ENCODE measurements around the gene SLC25A42. TPM values are rescaled to one million over a fixed set of nuclear protein-coding genes. Genes with fewer than 3 reads are reported as not detected.
"Not testable (repeated sequence)": the region's sequence is repeated elsewhere in the genome, so short reads cannot be mapped to it uniquely, and the experiment has no call there.

The SLC25A42 gene
- 10 to 100 TPM; 12.2 to 12.4 TPM for total RNA-seq

- POLR2A ChIA-PET = interaction anchor here (0.9 to 2.1 kb wide), 3 partner anchors 28 to 231 kb away, joined by 3 to 5 read pairs (median 4); partner anchors contain the start of genes COPE and DDX49
Observed at GRCh38 chr19:19063183-19064097, at the start of gene SLC25A42. Gene SLC25A42 (plus strand): TSS chr19:19063994. CDS start chr19:19096125, 32,131 bp downstream.

DNA sequence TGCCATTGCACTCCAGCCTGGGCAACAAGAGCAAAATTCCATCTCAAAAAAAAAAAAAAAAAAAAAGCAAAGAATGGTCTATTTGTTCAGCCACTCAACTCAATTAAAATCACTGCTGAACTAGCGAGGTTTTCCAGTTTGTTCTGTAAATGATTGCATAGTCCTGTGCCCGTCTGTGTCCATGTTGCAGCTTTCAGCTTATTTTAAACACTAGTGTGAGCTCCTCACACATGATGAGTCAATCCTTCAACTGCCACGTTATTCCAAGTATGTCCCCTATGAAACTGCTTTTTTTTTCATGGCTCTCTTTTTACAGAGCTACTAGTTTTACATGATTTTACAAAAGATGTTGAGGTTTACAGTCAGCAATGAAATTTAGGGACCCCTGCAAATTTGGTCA is 42.7 kb upstream of the SLC25A42 start:
- H3K36me3 Mint-ChIP-seq = peaks cover 42% of the 10 kb centered on the region
- intact Hi-C loops (cut with micrococcal nuclease) = no loop called here

More at GRCh38 chr19:19063183-19064097, at the start of gene SLC25A42:
- Mint-ChIP-seq H3K4me1 (ENCODE audit: low read depth) (peaks cover 31% of the 10 kb centered on the region), H3K27ac (peak within 1 kb of the TSS; percentile 72), H3K27me3 (no peaks in the 10 kb centered on the region), H3K9me3 (no peaks in the 10 kb centered on the region), H3K4me3 (peak within 1 kb of the TSS; percentile 79), H3K36me3 (peaks cover 2% of the 10 kb centered on the region)
- CTCF ChIA-PET = interaction anchor here (0.6 to 4.5 kb wide), 4 partner anchors 11 to 537 kb away, joined by 3 to 26 read pairs (median 4); no protein-coding TSS in a partner anchor
- DNase-seq = peak; percentile 99
- intact Hi-C loops (cut with micrococcal nuclease) = loop anchor here (1.0 to 5.0 kb wide), 6 partner anchors 29 to 427 kb away; partner anchors contain the start of genes BORCS8, COPE, DDX49 and RFXANK

GRCh38 chr19:19022380-19022961 is 41.3 kb upstream of the SLC25A42 start:
- Mint-ChIP-seq H3K36me3 (peaks cover 43% of the 10 kb centered on the region), H3K27ac (no peak overlapping the region), H3K4me1 (ENCODE audit: low read depth) (peaks cover 26% of the 10 kb centered on the region), H3K4me3 (no peak overlapping the region), H3K9me3 (no peaks in the 10 kb centered on the region), H3K27me3 (no peaks in the 10 kb centered on the region)
- DNase-seq = no peak
- intact Hi-C loops (cut with micrococcal nuclease) = no loop called here
- POLR2A ChIA-PET = no interaction called here
- CTCF ChIA-PET = interaction anchor here (0.6 kb wide), 2 partner anchors 29 to 1089 kb away, joined by 3 read pairs; partner anchors contain the start of gene CCDC124

More for the DNA sequence above, 42.7 kb upstream of the SLC25A42 start:
- Mint-ChIP-seq H3K27me3 (no peaks in the 10 kb centered on the region), H3K4me3 (no peak overlapping the region), H3K4me1 (ENCODE audit: low read depth) (peaks cover 21% of the 10 kb centered on the region), H3K9me3 (no peaks in the 10 kb centered on the region), H3K27ac (no peak overlapping the region)
- ChIA-PET POLR2A (no interaction called here), CTCF (interaction anchor here (0.6 to 0.9 kb wide), 2 partner anchors 23 to 770 kb away, joined by 3 read pairs; no protein-coding TSS in a partner anchor)
- no peak for DNase-seq

- H3K4me3 Mint-ChIP-seq; H3K27ac Mint-ChIP-seq; DNase-seq; POLR2A ChIA-PET; intact Hi-C loops (cut with micrococcal nuclease); H3K27me3 Mint-ChIP-seq; H3K9me3 Mint-ChIP-seq: not testable (repeated sequence)
- Mint-ChIP-seq H3K36me3 (peaks cover 49% of the 10 kb centered on the region), H3K4me1 (ENCODE audit: low read depth) (peaks cover 30% of the 10 kb centered on the region)
- CTCF ChIA-PET = interaction anchor here (0.6 kb wide), 1 partner anchor 1090 kb away, joined by 3 read pairs; the partner anchor contains the start of gene CCDC124
Observed at GRCh38 chr19:19023376-19023775, 40.4 kb upstream of the SLC25A42 start.

DNA sequence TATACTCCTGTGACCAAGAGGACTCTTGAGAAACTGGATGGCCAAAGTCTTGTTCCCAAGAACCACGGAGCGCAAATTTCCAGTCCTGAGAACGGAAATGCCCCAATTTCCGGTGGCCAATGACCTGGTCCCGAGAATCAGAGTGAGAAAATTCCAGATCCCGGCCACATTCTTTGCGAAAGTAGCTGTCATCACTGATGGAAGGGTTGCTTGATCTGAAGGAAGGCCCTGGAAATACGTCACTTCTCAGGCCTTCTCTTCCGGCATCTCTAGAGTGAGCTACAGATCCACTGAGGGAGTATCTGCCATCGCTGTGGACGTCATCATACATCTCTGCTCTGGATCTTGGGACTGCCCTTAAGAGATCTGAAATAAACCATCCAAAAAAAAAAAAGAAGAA is 37.9 kb upstream of the SLC25A42 start:
- ChIA-PET POLR2A (no interaction called here), CTCF (no interaction called here)
- no peak overlapping the region for H3K4me3 Mint-ChIP-seq
- H3K4me1 Mint-ChIP-seq (ENCODE audit: low read depth) = peaks cover 37% of the 10 kb centered on the region
- H3K27me3 Mint-ChIP-seq = no peaks in the 10 kb centered on the region
- intact Hi-C loops (cut with micrococcal nuclease) = no loop called here
- no peak for DNase-seq
- H3K27ac Mint-ChIP-seq = no peak overlapping the region
- H3K9me3 Mint-ChIP-seq = no peaks in the 10 kb centered on the region
- H3K36me3 Mint-ChIP-seq = peaks cover 51% of the 10 kb centered on the region

- ChIA-PET POLR2A (no interaction called here), CTCF (no interaction called here)
- intact Hi-C loops (cut with micrococcal nuclease) = no loop called here
- peaks cover 49% of the 10 kb centered on the region for H3K36me3 Mint-ChIP-seq
- H3K27me3 Mint-ChIP-seq = no peaks in the 10 kb centered on the region
- no peak overlapping the region for H3K27ac Mint-ChIP-seq
- H3K9me3 Mint-ChIP-seq = no peaks in the 10 kb centered on the region
- H3K4me1 Mint-ChIP-seq (ENCODE audit: low read depth) = peaks cover 34% of the 10 kb centered on the region
- no peak overlapping the region for H3K4me3 Mint-ChIP-seq
- DNase-seq = no peak
Observed at GRCh38 chr19:19026299-19026971, 37.4 kb upstream of the SLC25A42 start.

- ChIA-PET CTCF (no interaction called here), POLR2A (no interaction called here)
- intact Hi-C loops (cut with micrococcal nuclease) = no loop called here
- no peak for DNase-seq
- Mint-ChIP-seq H3K27me3 (no peaks in the 10 kb centered on the region), H3K36me3 (peaks cover 51% of the 10 kb centered on the region), H3K4me3 (no peak overlapping the region), H3K4me1 (ENCODE audit: low read depth) (peaks cover 40% of the 10 kb centered on the region), H3K27ac (no peak overlapping the region), H3K9me3 (no peaks in the 10 kb centered on the region)
Observed at GRCh38 chr19:19027228-19027627, 36.6 kb upstream of the SLC25A42 start.

DNA sequence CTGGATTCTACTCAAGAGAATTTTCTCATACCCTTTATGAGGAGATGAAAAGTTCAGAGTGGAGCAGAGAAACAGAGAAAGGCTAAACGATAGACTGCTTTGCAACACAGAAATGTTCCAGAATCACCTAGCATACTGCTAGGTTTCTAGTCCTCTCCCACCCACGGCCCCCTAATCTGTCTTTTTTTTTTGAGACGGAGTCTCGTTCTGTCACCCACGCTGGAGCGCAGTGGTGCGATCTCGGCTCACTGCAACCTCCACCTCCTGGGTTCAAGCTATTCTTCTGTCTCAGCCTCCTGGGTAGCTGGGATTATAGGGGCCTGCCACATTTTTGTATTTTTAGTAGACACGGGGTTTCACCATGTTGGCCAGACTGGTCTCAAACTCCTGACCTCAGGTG is 35.3 kb upstream of the SLC25A42 start:
- intact Hi-C loops (cut with micrococcal nuclease) = no loop called here
- H3K9me3 Mint-ChIP-seq = no peaks in the 10 kb centered on the region

DNA sequence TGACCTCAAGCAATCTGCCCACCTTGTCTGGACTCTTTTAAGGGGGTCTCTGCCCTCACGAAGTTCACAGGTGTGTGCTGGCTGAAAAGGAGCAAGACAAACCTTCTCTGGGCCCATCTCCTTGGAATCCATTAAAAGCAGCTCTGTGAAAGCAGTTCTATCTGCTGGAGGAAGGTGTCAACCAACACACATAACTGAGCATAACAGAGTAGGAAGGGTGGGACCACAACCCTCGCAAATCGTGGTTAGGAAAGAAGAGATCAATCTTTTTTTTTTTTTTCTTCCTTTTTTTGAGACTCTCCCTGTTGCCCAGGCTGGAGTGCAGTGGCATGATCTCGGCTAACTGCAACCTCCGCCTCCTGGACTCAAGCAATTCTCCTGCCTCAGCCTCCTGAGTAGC is 31.9 kb upstream of the SLC25A42 start:
- POLR2A ChIA-PET = no interaction called here
- H3K9me3 Mint-ChIP-seq = no peaks in the 10 kb centered on the region
- intact Hi-C loops (cut with micrococcal nuclease) = loop anchor here (5.0 kb wide), 1 partner anchor 375 kb away; the partner anchor contains the start of gene GATAD2A
- H3K27ac Mint-ChIP-seq = no peak overlapping the region
- H3K36me3 Mint-ChIP-seq = peaks cover 31% of the 10 kb centered on the region
- H3K4me3 Mint-ChIP-seq = peak overlapping the region; percentile 89
- CTCF ChIA-PET = no interaction called here
- H3K27me3 Mint-ChIP-seq = no peaks in the 10 kb centered on the region
- peaks cover 40% of the 10 kb centered on the region for H3K4me1 Mint-ChIP-seq (ENCODE audit: low read depth)
- no peak for DNase-seq

More for the DNA sequence above, 35.3 kb upstream of the SLC25A42 start:
- DNase-seq = no peak
- Mint-ChIP-seq H3K27ac (no peak overlapping the region), H3K36me3 (peaks cover 55% of the 10 kb centered on the region), H3K27me3 (no peaks in the 10 kb centered on the region), H3K4me3 (no peak overlapping the region), H3K4me1 (ENCODE audit: low read depth) (peaks cover 32% of the 10 kb centered on the region)
- ChIA-PET POLR2A (no interaction called here), CTCF (interaction anchor here (0.6 kb wide), 1 partner anchor 8 kb away, joined by 3 read pairs; no protein-coding TSS in a partner anchor)

DNA sequence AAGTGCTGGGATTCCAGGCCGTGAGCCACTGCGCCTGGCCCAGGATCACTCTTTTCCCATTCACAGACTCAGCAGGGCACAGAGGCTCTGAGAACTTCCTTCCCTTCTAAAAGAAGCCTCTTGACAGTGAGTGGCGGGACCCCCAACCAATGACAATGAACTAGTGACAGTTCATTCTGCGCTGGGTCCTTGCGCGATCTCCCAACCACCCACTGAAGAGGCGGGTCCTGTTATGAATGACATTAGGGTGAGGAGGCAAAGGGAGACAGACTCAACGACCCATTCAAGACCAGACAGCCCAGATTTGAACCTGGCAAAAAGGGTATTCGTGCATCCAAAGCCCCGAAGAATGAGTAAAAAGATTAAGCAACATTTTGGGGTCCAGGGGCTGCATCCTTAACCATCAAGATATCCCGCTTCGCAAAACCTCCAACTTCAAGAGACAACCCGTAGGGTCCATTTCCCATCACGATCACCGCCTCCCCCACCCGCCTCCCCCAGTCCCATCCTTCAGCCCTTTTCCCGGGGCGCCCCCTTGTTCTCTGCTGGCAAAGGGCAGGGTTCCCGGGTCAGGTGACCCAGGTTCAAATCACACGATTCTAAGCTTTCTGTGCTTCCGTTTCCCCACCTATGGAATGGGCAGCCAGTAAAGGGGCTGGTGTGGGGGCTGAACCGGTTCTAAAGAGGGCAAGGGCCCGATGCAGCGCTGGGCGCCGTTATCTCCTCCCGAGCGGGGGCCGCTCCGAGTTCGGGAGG is 31.2 kb upstream of the SLC25A42 start:
- ChIA-PET POLR2A (no interaction called here), CTCF (no interaction called here)
- Mint-ChIP-seq H3K36me3 (peaks cover 26% of the 10 kb centered on the region), H3K4me3 (peak overlapping the region; percentile 89), H3K27me3 (no peaks in the 10 kb centered on the region), H3K27ac (peak overlapping the region; percentile 84), H3K9me3 (no peaks in the 10 kb centered on the region), H3K4me1 (ENCODE audit: low read depth) (peaks cover 35% of the 10 kb centered on the region)
- peak; percentile 89 for DNase-seq
- intact Hi-C loops (cut with micrococcal nuclease) = loop anchor here (1.0 to 5.0 kb wide), 2 partner anchors 113 to 375 kb away; partner anchors contain the start of genes COPE, DDX49 and GATAD2A

- DNase-seq = no peak
- H3K4me3 Mint-ChIP-seq = peak overlapping the region; percentile 89
- peaks cover 21% of the 10 kb centered on the region for H3K36me3 Mint-ChIP-seq
- H3K4me1 Mint-ChIP-seq (ENCODE audit: low read depth) = peaks cover 34% of the 10 kb centered on the region
- no peaks in the 10 kb centered on the region for H3K27me3 Mint-ChIP-seq
- H3K27ac Mint-ChIP-seq = peak overlapping the region; percentile 84
- POLR2A ChIA-PET = no interaction called here
- intact Hi-C loops (cut with micrococcal nuclease) = loop anchor here (1.0 to 5.0 kb wide), 2 partner anchors 114 to 374 kb away; partner anchors contain the start of genes COPE, DDX49 and GATAD2A
- no peaks in the 10 kb centered on the region for H3K9me3 Mint-ChIP-seq
- CTCF ChIA-PET = no interaction called here
Observed at GRCh38 chr19:19033176-19033425, 30.7 kb upstream of the SLC25A42 start.
